GM19023 (cell line): ENCODE data around the gene MYLK4.

Experiments used
- ATAC-seq: cut with Tn5 transposase; IDR thresholded peaks from one replicate; pipeline ENCODE4 v1.9.1; 2021; ENCODE audit warnings: mild to moderate bottlenecking, moderate library complexity; ENCODE audit not compliant: unreplicated experiment

Gene MYLK4

GRCh38 chr6:2750832-2751231, at the start of gene MYLK4:
MYLK4 (minus strand) TSS chr6:2750922; CDS start chr6:2749294, 1,628 bp downstream.
- no peak for ATAC-seq

- ATAC-seq, result no peak
These were observed 49.3 kb upstream of the MYLK4 start for GRCh38 chr6:2799936-2800527.

- no peak for ATAC-seq
These were observed 47.9 kb upstream of the MYLK4 start for GRCh38 chr6:2798586-2799134.

- no peak for ATAC-seq
These were observed 46.9 kb upstream of the MYLK4 start for GRCh38 chr6:2797564-2798031.

- no peak for ATAC-seq
These were observed 46.1 kb upstream of the MYLK4 start for GRCh38 chr6:2796861-2797260.

- no peak for ATAC-seq
These were observed 45.2 kb upstream of the MYLK4 start for GRCh38 chr6:2795956-2796355.

GRCh38 chr6:2795162-2795561, 44.4 kb upstream of the MYLK4 start:
- no peak for ATAC-seq

- no peak for ATAC-seq
These were observed 43.5 kb upstream of the MYLK4 start for GRCh38 chr6:2794171-2794730.

GRCh38 chr6:2793534-2794151, 42.9 kb upstream of the MYLK4 start:
- no peak for ATAC-seq

GRCh38 chr6:2792330-2793110, 41.8 kb upstream of the MYLK4 start:
- no peak for ATAC-seq

- ATAC-seq, result no peak
These were observed 40.8 kb upstream of the MYLK4 start for GRCh38 chr6:2791450-2791974.

- ATAC-seq, result peak; percentile 62
These were observed 40.1 kb upstream of the MYLK4 start for GRCh38 chr6:2790588-2791449.

GRCh38 chr6:2786269-2786668, 35.5 kb upstream of the MYLK4 start:
- ATAC-seq, result no peak

GRCh38 chr6:2784930-2785329, 34.2 kb upstream of the MYLK4 start:
- no peak for ATAC-seq

GRCh38 chr6:2784061-2784460, 33.3 kb upstream of the MYLK4 start:
- ATAC-seq, result no peak

- ATAC-seq, result no peak
These were observed 32.7 kb upstream of the MYLK4 start for GRCh38 chr6:2783188-2783963.

GRCh38 chr6:2782825-2783187, 32.1 kb upstream of the MYLK4 start:
- ATAC-seq, result no peak

GRCh38 chr6:2782356-2782708, 31.6 kb upstream of the MYLK4 start:
- ATAC-seq, result no peak

- no peak for ATAC-seq
These were observed 31.1 kb upstream of the MYLK4 start for GRCh38 chr6:2781685-2782355.
